ENCODE measurements around the gene LRR1.

LRR1 gene

DNA sequence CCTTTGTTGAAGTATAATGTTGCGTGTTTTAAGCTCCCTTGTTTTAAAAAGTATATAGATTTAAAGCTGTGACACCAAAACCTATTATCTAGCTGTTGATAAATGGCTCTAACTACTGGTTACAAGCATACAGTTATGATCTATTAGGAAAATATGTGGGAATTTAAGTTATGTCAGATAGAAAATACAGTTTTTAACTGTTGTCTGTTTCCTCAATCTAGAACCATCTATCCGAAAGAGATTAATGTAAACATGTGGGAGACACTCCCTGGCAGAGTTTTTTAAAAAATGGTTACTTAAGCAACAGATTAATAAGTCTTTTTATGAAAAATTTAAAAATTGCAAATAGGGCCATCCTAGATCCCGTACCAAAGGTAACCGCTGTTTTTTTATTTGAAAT, 13.5 kb downstream of the LRR1 start:
- TF ChIP-seq EZH2phosphoT487 (IDR thresholded peaks at IDR 0.05; ENCODE audit: low read length) (no peak), EZH2 (optimal IDR thresholded peaks at IDR 0.05; ENCODE audit: low read depth, low read length) (no peak)
- TF ChIP-seq, protein P1, sequence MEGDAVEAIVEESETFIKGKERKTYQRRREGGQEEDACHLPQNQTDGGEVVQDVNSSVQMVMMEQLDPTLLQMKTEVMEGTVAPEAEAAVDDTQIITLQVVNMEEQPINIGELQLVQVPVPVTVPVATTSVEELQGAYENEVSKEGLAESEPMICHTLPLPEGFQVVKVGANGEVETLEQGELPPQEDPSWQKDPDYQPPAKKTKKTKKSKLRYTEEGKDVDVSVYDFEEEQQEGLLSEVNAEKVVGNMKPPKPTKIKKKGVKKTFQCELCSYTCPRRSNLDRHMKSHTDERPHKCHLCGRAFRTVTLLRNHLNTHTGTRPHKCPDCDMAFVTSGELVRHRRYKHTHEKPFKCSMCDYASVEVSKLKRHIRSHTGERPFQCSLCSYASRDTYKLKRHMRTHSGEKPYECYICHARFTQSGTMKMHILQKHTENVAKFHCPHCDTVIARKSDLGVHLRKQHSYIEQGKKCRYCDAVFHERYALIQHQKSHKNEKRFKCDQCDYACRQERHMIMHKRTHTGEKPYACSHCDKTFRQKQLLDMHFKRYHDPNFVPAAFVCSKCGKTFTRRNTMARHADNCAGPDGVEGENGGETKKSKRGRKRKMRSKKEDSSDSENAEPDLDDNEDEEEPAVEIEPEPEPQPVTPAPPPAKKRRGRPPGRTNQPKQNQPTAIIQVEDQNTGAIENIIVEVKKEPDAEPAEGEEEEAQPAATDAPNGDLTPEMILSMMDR (IDR thresholded peaks at IDR 0.05; ENCODE audit: low read length) = no peak
- no peaks in the 10 kb centered on the region; the same call in 1 of the 2 replicates for H3K36me3 ChIP-seq (replicated peaks; ENCODE audit: insufficient read depth, low read length)
- no peak overlapping the region for H3K27ac ChIP-seq (ENCODE audit: low read length)
- H3F3A ChIP-seq (ENCODE audit: insufficient read depth, low read length) = no peaks in the 10 kb centered on the region
- H3K79me2 ChIP-seq (ENCODE audit: low read length) = peaks cover 2% of the 10 kb centered on the region; the same call in 1 of the 2 replicates
- H3K27me3 ChIP-seq (replicated peaks; ENCODE audit: insufficient read depth, low read length) = no peaks in the 10 kb centered on the region
- H3K4me3 ChIP-seq (ENCODE audit: low read length) = no peak overlapping the region
- no peak overlapping the region for H3K4me2 ChIP-seq (ENCODE audit: low read depth, low read length)
- H3K9ac ChIP-seq (ENCODE audit: low read length) = no peak overlapping the region
- H3K9me2 ChIP-seq (replicated peaks; ENCODE audit: insufficient read depth, low read length) = no peaks in the 10 kb centered on the region
- no peak for DNase-seq
- H3K4me1 ChIP-seq (ENCODE audit: low read length) = no peaks in the 10 kb centered on the region
- H2AFZ ChIP-seq (ENCODE audit: low read length) = no peak overlapping the region
- no peaks in the 10 kb centered on the region for H3K9me3 ChIP-seq (replicated peaks; ENCODE audit: insufficient read depth, low read length)
- no peaks in the 10 kb centered on the region for H4K20me1 ChIP-seq (ENCODE audit: insufficient read depth, low read length)

DNA sequence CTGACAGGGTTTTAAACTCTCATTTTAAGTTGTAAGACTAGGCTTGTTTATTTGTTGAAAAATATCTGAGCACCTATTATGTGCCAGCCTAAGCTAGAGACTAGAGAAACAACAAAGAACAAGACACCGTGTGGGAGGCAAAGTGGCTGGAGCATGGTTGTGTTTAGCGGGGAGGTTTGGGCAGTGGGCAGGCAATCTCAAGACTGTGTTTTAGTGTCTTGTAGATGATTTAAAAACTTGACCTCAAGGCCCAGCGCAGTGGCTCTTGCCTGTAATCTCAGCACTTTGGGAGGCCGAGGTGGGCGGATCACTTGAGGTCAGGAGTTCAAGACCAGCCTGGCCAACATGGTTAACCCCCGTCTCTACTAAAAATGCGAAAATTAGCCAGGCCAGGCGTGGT, 13.9 kb downstream of the LRR1 start:
- TF ChIP-seq EZH2 (optimal IDR thresholded peaks at IDR 0.05; ENCODE audit: low read depth, low read length) = no peak
- Histone ChIP-seq H3K9ac (ENCODE audit: low read length) (no peak overlapping the region), H3K9me3 (replicated peaks; ENCODE audit: insufficient read depth, low read length) (no peaks in the 10 kb centered on the region), H3K27me3 (replicated peaks; ENCODE audit: insufficient read depth, low read length) (no peaks in the 10 kb centered on the region), H3F3A (ENCODE audit: insufficient read depth, low read length) (no peaks in the 10 kb centered on the region), H3K27ac (ENCODE audit: low read length) (no peak overlapping the region), H3K4me3 (ENCODE audit: low read length) (no peak overlapping the region), H3K79me2 (ENCODE audit: low read length) (peaks cover 2% of the 10 kb centered on the region; the same call in 1 of the 2 replicates), H3K36me3 (replicated peaks; ENCODE audit: insufficient read depth, low read length) (no peaks in the 10 kb centered on the region), H4K20me1 (ENCODE audit: insufficient read depth, low read length) (no peaks in the 10 kb centered on the region), H2AFZ (ENCODE audit: low read length) (no peak overlapping the region), H3K9me2 (replicated peaks; ENCODE audit: insufficient read depth, low read length) (no peaks in the 10 kb centered on the region), H3K4me1 (ENCODE audit: low read length) (no peaks in the 10 kb centered on the region), H3K4me2 (ENCODE audit: low read depth, low read length) (no peak overlapping the region)
- DNase-seq = no peak

DNA sequence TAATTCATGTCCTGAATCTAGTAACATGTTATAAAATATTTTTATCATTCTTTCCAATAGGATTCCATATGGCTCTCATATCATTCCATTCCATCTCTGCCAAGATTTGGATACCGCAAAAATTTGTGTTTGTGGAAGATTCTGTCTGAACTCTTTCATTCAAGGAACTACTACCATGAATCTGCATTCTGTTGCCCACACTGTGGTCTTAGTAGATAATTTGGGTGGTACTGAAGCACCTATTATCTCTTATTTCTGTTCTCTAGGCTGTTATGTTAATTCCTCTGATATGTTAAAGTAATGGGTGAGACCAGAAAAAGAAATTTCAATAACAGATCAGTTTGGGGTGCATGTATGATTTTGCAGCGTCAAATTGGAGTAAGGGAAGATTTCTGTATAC, 15.5 kb downstream of the LRR1 start:
- Histone ChIP-seq H3K27ac (ENCODE audit: low read length) (no peak overlapping the region), H3K9me3 (replicated peaks; ENCODE audit: insufficient read depth, low read length) (no peaks in the 10 kb centered on the region), H3F3A (ENCODE audit: insufficient read depth, low read length) (no peaks in the 10 kb centered on the region), H3K36me3 (replicated peaks; ENCODE audit: insufficient read depth, low read length) (no peaks in the 10 kb centered on the region), H3K4me2 (ENCODE audit: low read depth, low read length) (no peak overlapping the region), H3K4me1 (ENCODE audit: low read length) (no peaks in the 10 kb centered on the region), H3K4me3 (ENCODE audit: low read length) (no peak overlapping the region), H3K9me2 (replicated peaks; ENCODE audit: insufficient read depth, low read length) (no peaks in the 10 kb centered on the region), H3K9ac (ENCODE audit: low read length) (no peak overlapping the region), H3K79me2 (ENCODE audit: low read length) (peaks cover 14% of the 10 kb centered on the region), H2AFZ (ENCODE audit: low read length) (no peak overlapping the region), H3K27me3 (replicated peaks; ENCODE audit: insufficient read depth, low read length) (no peaks in the 10 kb centered on the region), H4K20me1 (ENCODE audit: insufficient read depth, low read length) (no peaks in the 10 kb centered on the region)
- no peak for DNase-seq
- TF ChIP-seq EZH2phosphoT487 (IDR thresholded peaks at IDR 0.05; ENCODE audit: low read length) = no peak
- TF ChIP-seq EZH2 (optimal IDR thresholded peaks at IDR 0.05; ENCODE audit: low read depth, low read length) = no peak
- TF ChIP-seq, protein P1 (IDR thresholded peaks at IDR 0.05; ENCODE audit: low read length) = no peak

DNA sequence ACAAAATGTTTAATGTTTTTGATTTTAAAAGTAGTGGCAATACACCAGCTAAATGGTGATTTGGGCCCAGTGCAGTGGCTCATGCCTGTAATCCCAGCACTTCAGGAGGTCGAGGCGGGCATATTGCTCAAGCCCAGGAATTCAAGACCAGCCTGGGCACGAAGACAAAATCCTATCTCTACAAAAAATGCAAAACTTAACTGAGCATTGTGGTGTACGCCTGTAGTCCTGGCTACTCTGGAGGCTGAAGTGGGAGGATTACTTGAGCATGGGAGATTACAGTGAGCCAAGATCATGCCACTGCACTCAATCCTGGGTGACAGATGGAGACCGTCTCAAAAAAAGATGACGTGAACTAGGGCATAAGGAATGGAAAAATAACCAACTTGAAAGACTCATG, 17.0 kb downstream of the LRR1 start:
- DNase-seq = no peak
- Histone ChIP-seq H2AFZ (ENCODE audit: low read length) (no peak overlapping the region), H3K9me3 (replicated peaks; ENCODE audit: insufficient read depth, low read length) (no peaks in the 10 kb centered on the region), H3K79me2 (ENCODE audit: low read length) (peaks cover 27% of the 10 kb centered on the region), H3K4me3 (ENCODE audit: low read length) (no peak overlapping the region), H4K20me1 (ENCODE audit: insufficient read depth, low read length) (no peaks in the 10 kb centered on the region), H3K4me2 (ENCODE audit: low read depth, low read length) (no peak overlapping the region), H3K9me2 (replicated peaks; ENCODE audit: insufficient read depth, low read length) (no peaks in the 10 kb centered on the region), H3K27me3 (replicated peaks; ENCODE audit: insufficient read depth, low read length) (no peaks in the 10 kb centered on the region), H3K27ac (ENCODE audit: low read length) (no peak overlapping the region), H3K9ac (ENCODE audit: low read length) (no peak overlapping the region), H3K36me3 (replicated peaks; ENCODE audit: insufficient read depth, low read length) (no peaks in the 10 kb centered on the region), H3F3A (ENCODE audit: insufficient read depth, low read length) (0 out of 2 replicates have a peak, but pooled peaks cover 5% of the 10 kb centered on the region), H3K4me1 (ENCODE audit: low read length) (no peaks in the 10 kb centered on the region)
- TF ChIP-seq, protein P1 (IDR thresholded peaks at IDR 0.05; ENCODE audit: low read length) = no peak
- TF ChIP-seq EZH2phosphoT487 (IDR thresholded peaks at IDR 0.05; ENCODE audit: low read length) = no peak
- no peak for TF ChIP-seq EZH2 (optimal IDR thresholded peaks at IDR 0.05; ENCODE audit: low read depth, low read length)

Measured in MM.1S (cell line).